CD4-positive, alpha-beta T cell treated with Interleukin-21 for 1 hour (primary cell): Measurements from ENCODE around the gene SLC41A1.

Source experiments
- DNase-seq: peaks from one replicate; pipeline ENCODE4 v3.0.0-alpha.2; 2020

Gene SLC41A1

GRCh38 chr1:205785446-205785845 is 27.6 kb downstream of the SLC41A1 start:
- no peak for DNase-seq

GRCh38 chr1:205783904-205784303 is 29.1 kb downstream of the SLC41A1 start:
- no peak for DNase-seq

- no peak for DNase-seq
Measured at GRCh38 chr1:205783433-205783795, 29.6 kb downstream of the SLC41A1 start.

GRCh38 chr1:205782627-205783432 is 30.2 kb downstream of the SLC41A1 start:
- no peak for DNase-seq

- no peak for DNase-seq
Measured at GRCh38 chr1:205780335-205780734, 32.7 kb downstream of the SLC41A1 start.

GRCh38 chr1:205777994-205778393 is 35.0 kb downstream of the SLC41A1 start:
- DNase-seq, result no peak

- DNase-seq, result no peak
Measured at GRCh38 chr1:205775717-205776056, 37.3 kb downstream of the SLC41A1 start.

- DNase-seq, result peak; percentile 92
Measured at GRCh38 chr1:205775015-205775716, 37.8 kb downstream of the SLC41A1 start, which contains the start of gene RAB29. Gene RAB29 (minus strand): TSS chr1:205775482. CDS start chr1:205774956, 526 bp downstream.

GRCh38 chr1:205774198-205775014 is 38.6 kb downstream of the SLC41A1 start:
- peak; percentile 76 for DNase-seq

GRCh38 chr1:205772607-205773032 is 40.4 kb downstream of the SLC41A1 start:
- DNase-seq, result peak; percentile 45

GRCh38 chr1:205770618-205771017 is 42.4 kb downstream of the SLC41A1 start:
- DNase-seq, result no peak

GRCh38 chr1:205769641-205770365 is 43.2 kb downstream of the SLC41A1 start:
- no peak for DNase-seq

GRCh38 chr1:205767248-205767647 is 45.8 kb downstream of the SLC41A1 start:
- no peak for DNase-seq

GRCh38 chr1:205766570-205766969 is 46.4 kb downstream of the SLC41A1 start:
- DNase-seq, result no peak

- DNase-seq, result no peak
Measured at GRCh38 chr1:205766038-205766437, 47.0 kb downstream of the SLC41A1 start.

- DNase-seq, result no peak
Measured at GRCh38 chr1:205764578-205764977, 48.4 kb downstream of the SLC41A1 start.

GRCh38 chr1:205763980-205764379 is 49.0 kb downstream of the SLC41A1 start:
- DNase-seq, result no peak

GRCh38 chr1:205760606-205761005 is 52.4 kb downstream of the SLC41A1 start:
- DNase-seq, result no peak

GRCh38 chr1:205756552-205756951 is 56.4 kb downstream of the SLC41A1 start:
- no peak for DNase-seq

GRCh38 chr1:205754857-205755256 is 58.1 kb downstream of the SLC41A1 start:
- no peak for DNase-seq

GRCh38 chr1:205751036-205751651 is 61.9 kb downstream of the SLC41A1 start:
- no peak for DNase-seq
